HL-60 (cell line): ENCODE measurements around the gene FHL1.

Experiments
- CTCF ChIP-seq: IDR thresholded peaks from one replicate; pipeline ENCODE4 v1.5.1; 2011; ENCODE audit warnings: low read length, control low read depth, inconsistent platforms; ENCODE audit not compliant: insufficient read depth
- GABPA ChIP-seq: IDR thresholded peaks from 2 replicates; pipeline ENCODE4 v1.6.1; 2012; ENCODE audit warnings: low read depth
- POLR2AphosphoS5 ChIP-seq: IDR thresholded peaks from 2 replicates; pipeline ENCODE4 v1.6.1; 2012; ENCODE audit warnings: low read depth
- SPI1 ChIP-seq: IDR thresholded peaks from 2 replicates; pipeline ENCODE4 v1.6.1; 2012; ENCODE audit warnings: low read depth, mild to moderate bottlenecking, borderline replicate concordance
- TF ChIP-seq, protein P1 (sequence below): IDR thresholded peaks from 2 replicates; pipeline ENCODE4 v1.6.1; 2012; ENCODE audit warnings: low read depth; ENCODE audit not compliant: insufficient replicate concordance

DNA sequence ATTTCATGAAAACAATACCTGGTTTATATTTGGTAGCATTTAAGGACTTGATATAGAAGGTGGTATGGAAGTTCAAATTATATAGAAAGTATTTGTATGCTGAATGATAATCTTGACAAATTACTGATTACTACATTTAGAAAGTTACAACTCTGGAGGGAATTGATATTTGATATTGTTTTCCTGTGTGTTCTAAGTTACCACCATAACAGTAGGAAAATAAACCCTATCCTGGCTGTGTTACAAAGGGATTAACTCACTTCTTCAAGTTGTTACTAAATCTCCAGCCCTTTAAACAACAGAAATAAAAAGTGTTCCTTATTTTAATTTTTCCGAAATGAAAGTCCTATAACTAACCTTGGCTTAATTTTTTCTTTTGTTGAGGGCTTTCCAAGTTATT is 36.6 kb downstream of the FHL1 start:
- TF ChIP-seq CTCF (no peak), GABPA (no peak), POLR2AphosphoS5 (no peak), SPI1 (no peak)
- TF ChIP-seq, protein P1, sequence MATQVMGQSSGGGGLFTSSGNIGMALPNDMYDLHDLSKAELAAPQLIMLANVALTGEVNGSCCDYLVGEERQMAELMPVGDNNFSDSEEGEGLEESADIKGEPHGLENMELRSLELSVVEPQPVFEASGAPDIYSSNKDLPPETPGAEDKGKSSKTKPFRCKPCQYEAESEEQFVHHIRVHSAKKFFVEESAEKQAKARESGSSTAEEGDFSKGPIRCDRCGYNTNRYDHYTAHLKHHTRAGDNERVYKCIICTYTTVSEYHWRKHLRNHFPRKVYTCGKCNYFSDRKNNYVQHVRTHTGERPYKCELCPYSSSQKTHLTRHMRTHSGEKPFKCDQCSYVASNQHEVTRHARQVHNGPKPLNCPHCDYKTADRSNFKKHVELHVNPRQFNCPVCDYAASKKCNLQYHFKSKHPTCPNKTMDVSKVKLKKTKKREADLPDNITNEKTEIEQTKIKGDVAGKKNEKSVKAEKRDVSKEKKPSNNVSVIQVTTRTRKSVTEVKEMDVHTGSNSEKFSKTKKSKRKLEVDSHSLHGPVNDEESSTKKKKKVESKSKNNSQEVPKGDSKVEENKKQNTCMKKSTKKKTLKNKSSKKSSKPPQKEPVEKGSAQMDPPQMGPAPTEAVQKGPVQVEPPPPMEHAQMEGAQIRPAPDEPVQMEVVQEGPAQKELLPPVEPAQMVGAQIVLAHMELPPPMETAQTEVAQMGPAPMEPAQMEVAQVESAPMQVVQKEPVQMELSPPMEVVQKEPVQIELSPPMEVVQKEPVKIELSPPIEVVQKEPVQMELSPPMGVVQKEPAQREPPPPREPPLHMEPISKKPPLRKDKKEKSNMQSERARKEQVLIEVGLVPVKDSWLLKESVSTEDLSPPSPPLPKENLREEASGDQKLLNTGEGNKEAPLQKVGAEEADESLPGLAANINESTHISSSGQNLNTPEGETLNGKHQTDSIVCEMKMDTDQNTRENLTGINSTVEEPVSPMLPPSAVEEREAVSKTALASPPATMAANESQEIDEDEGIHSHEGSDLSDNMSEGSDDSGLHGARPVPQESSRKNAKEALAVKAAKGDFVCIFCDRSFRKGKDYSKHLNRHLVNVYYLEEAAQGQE = no peak
